HG02938 (cell line): ENCODE results near the gene TCP1.
A peak's percentile ranks its signal among the peaks of the same experiment; 100 is the strongest.
"Not testable (repeated sequence)": the region's sequence is repeated elsewhere in the genome, so short reads cannot be mapped to it uniquely, and the experiment has no call there.

Experiments
- ATAC-seq: cut with Tn5 transposase; IDR thresholded peaks from one replicate; pipeline ENCODE4 v1.9.1; 2021; ENCODE audit warnings: mild to moderate bottlenecking, moderate library complexity; ENCODE audit not compliant: unreplicated experiment

The TCP1 gene

DNA sequence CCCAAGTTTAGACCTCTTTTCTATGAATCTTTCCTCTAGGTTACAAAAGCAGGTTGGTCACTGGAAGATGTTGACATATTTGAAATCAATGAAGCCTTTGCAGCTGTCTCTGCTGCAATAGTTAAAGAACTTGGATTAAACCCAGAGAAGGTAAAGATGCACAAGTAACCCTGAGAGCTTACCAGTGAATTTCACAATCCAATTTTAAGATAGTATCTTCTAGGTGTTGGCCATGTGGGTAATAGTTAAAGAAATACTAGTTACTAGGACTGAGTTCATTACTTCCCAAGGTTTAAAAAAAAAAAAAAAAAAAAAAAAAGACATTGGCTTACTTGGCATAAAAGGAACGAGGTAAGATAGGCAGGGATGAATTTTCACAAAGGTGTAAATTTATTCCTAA is 11.3 kb downstream of the TCP1 start:
- ATAC-seq: no peak

GRCh38 chr6:159777240-159777904 is 12.0 kb downstream of the TCP1 start:
- no peak for ATAC-seq

- ATAC-seq: no peak
These were observed 17.2 kb downstream of the TCP1 start for GRCh38 chr6:159772196-159772595.

- no peak for ATAC-seq
These were observed 19.9 kb downstream of the TCP1 start for GRCh38 chr6:159769470-159769869.

GRCh38 chr6:159766906-159767305 is 22.5 kb downstream of the TCP1 start:
- no peak for ATAC-seq

DNA sequence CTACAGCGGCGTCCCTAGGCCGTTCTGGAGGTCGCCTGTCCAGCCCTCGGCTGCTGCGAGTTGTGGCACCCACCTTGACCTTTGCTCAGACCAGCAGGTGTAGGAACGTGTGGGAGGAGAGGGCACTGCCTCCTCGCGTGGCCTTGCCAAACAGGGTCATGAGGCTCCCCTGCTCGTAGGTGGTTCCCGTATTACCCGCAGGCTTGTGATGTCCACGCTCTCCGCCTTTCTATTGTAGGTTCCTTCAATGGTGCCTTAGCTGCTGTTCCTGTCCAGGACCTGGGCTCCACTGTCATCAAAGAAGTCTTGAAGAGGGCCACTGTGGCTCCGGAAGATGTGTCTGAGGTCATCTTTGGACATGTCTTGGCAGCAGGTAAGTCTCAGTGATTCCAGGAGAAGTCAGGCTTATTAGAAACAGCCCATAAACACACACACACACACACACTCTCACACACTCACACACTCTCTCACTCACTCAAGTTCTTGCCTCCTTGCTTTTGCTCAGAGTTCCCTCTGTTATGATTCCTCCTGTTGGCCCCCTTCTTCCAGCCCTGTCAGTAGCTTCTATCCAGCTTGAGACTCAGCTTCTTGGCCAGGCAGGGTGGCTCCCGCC is 26.6 kb downstream of the TCP1 start:
- ATAC-seq: peak; percentile 0

DNA sequence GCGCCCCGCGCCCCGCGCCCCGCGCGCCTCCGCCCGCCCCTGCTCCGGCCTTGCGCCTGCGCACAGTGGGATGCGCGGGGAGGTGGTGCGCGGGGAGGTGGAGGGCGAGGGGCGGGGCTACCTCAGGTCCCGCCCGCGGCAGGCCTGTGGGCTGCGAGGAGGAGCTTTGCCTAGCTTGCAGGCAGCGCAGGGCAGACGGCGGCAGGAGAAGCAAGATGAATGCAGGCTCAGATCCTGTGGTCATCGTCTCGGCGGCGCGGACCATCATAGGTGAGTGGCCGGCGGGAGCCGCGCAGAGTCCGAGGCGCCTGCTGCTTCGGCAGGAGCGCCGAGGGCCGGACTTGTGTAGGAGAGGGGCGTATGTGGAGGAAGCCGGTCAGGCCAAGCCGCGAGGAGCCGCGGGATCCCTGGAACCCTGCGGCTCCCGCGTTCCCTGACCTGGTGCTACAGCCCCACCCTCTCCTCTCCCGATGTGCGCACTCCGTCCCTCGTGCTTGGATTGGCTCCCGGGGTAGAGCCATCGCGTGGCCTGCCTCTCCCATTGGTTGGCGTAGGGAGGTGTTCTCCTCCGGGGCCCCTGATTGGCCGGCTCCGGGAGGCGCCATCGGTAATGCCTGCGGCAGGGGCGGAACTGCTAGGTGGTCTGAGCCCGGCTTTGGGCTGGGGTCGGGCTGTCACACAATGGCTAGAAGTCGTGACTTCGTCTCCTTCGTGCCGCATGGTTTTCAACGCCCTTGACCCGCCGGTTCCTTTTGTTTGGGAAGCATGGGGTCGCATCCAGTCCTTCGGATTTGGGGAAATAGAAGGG is 27.3 kb downstream of the TCP1 start, which contains the start of gene ACAT2:
TSS of gene ACAT2 (plus strand) at position 173 of the 808 bp plus-strand sequence. CDS start at position 216, 43 bp downstream.
- peak; percentile 97 for ATAC-seq

- ATAC-seq: peak; percentile 1
These were observed 28.1 kb downstream of the TCP1 start for GRCh38 chr6:159761129-159761872.

DNA sequence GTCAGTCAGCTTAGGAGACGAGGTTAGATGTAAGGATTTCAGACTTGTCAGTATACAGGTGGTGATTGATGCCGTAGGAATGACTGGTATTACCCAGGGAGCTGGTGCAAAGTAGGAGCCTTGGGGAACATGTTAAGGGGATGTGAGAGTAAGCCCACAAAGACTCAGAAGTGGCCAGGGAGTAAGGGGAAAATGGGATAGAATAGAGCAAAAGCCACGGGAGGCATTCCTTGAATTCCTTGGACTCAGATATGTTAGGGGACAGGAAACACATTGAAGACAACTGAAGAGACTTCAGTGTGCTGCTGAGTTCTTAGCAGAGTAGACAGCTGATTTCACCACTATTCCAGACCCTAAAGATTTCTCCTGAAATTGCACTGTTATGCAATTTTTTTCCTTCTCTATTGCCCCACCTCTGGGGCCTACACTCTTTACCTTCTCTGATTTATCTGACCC is 28.8 kb downstream of the TCP1 start:
- ATAC-seq: no peak

DNA sequence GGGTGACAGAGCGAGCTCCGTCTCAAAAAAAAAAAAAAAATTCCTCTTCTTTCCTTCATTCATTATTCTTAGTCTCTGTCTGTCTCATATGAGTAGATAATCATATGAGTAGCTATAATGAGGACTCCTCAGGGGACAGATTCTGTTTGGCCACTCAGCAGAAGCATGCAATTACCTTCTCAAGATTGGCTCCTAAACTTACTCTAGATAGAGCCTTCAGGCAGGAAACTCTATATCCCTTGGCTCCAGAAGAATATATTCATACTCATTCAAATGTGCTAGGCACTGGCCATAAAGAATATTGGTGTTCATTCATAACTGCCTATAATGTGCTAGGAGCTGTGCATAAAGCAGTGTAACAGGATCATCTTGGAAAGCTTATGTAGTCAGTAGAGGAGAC is 29.8 kb downstream of the TCP1 start:
- ATAC-seq: no peak

- no peak for ATAC-seq
These were observed 31.1 kb downstream of the TCP1 start for GRCh38 chr6:159758031-159759001.

- no peak for ATAC-seq
These were observed 32.9 kb downstream of the TCP1 start for GRCh38 chr6:159756508-159756907.

GRCh38 chr6:159754959-159755914 is 34.2 kb downstream of the TCP1 start:
- ATAC-seq: no peak

- ATAC-seq: no peak
These were observed 35.0 kb downstream of the TCP1 start for GRCh38 chr6:159754401-159754800.

GRCh38 chr6:159753081-159753872 is 36.1 kb downstream of the TCP1 start:
- ATAC-seq: no peak

GRCh38 chr6:159751448-159751847 is 38.0 kb downstream of the TCP1 start:
- ATAC-seq: no peak

GRCh38 chr6:159748127-159748526 is 41.3 kb downstream of the TCP1 start:
- not testable (repeated sequence) for ATAC-seq

DNA sequence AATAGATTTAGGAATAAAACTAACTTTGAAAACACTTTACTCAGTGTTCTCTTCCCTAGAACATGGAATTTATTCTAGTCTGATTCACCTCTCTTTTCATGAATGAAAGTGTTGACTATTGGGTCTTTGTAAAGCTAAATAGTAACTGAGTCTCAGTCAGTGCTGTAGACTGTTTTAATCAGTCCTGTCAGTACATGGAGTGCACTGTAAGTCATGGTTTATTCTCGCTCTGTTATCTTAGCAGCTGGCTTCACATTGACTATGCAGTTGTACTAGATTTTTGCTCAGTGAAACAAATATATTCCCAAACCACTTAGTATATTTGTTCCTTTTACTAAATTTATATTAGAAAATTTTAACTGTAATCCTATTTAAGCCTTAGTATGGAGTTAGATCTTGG is 42.6 kb downstream of the TCP1 start:
- no peak for ATAC-seq
